ENCODE data around the gene IQCH. TPM values are rescaled to one million over a fixed set of nuclear protein-coding genes. Genes with fewer than 3 reads are reported as not detected.

The IQCH gene
- total RNA-seq, 1 experiment from 2014 or later: 1.9 TPM

DNA sequence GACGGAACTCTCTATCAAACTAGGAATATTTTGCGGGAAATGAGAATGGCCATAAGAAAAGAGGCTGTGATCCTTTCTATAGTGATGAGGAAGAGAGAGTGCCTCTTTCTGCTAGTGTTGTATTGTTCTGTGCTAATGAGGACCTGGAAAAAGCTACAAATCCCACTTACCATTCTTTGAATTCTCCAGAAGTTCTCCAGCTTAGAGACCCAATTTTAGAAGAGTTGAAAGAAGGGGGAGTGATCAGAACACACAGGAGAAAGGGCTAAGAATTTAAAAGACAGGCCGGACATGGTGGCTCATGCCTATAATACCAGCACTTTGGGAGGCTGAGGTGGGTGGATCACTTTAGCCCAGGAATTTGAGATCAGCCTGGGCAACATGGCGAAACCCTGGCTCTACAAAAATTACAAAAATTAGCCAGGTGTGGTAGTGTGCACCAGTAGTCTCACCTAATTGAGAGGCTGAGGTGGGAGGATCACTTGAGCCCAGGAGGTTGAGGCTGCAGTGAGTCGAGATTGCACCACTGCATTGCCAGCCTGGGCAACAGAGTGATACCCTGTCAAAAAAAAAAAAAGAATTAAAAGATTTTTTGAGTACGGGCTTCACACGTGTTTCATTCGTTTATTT lies 126.9 kb downstream of the IQCH start:
- ATAC-seq (no peak), DNase-seq (ENCODE audit: low spot score) (no peak)
- no peaks in the 10 kb centered on the region for H3K36me3 Mint-ChIP-seq
- H3K9me3 Mint-ChIP-seq: no peaks in the 10 kb centered on the region
- TF ChIP-seq JUN (CRISPR knock-in tag; IDR thresholded peaks at IDR 0.05): no peak
- no peak for TF ChIP-seq ZNF396 (CRISPR knock-in tag; IDR thresholded peaks at IDR 0.05; ENCODE audit: borderline replicate concordance)
- TF ChIP-seq, protein P1, sequence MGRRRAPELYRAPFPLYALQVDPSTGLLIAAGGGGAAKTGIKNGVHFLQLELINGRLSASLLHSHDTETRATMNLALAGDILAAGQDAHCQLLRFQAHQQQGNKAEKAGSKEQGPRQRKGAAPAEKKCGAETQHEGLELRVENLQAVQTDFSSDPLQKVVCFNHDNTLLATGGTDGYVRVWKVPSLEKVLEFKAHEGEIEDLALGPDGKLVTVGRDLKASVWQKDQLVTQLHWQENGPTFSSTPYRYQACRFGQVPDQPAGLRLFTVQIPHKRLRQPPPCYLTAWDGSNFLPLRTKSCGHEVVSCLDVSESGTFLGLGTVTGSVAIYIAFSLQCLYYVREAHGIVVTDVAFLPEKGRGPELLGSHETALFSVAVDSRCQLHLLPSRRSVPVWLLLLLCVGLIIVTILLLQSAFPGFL (CRISPR knock-in tag; IDR thresholded peaks at IDR 0.05; ENCODE audit: borderline replicate concordance): no peak
- TF ChIP-seq ZNF512 (CRISPR knock-in tag; IDR thresholded peaks at IDR 0.05; ENCODE audit: borderline replicate concordance): no peak
- TF ChIP-seq ZNF263 (CRISPR knock-in tag; IDR thresholded peaks at IDR 0.05; ENCODE audit: low read depth): no peak
- TF ChIP-seq SMAD3 (CRISPR knock-in tag; IDR thresholded peaks at IDR 0.05; ENCODE audit: borderline replicate concordance): no peak
- TF ChIP-seq FOXK1 (CRISPR knock-in tag; IDR thresholded peaks at IDR 0.05): no peak
- no peak for TF ChIP-seq FOXP1 (CRISPR knock-in tag; IDR thresholded peaks at IDR 0.05; ENCODE audit: borderline replicate concordance)
- no peak for TF ChIP-seq TEAD4 (CRISPR knock-in tag; IDR thresholded peaks at IDR 0.05)
- TF ChIP-seq NR1H2 (CRISPR knock-in tag; IDR thresholded peaks at IDR 0.05): no peak
- H3K4me3 Mint-ChIP-seq: no peak overlapping the region
- CTCF ChIA-PET: no interaction called here
- POLR2A ChIA-PET: no interaction called here
- no peaks in the 10 kb centered on the region; the same call in 1 of the 2 replicates for H3K27me3 Mint-ChIP-seq (ENCODE audit: low read depth)
- H3K27ac Mint-ChIP-seq: no peak overlapping the region
- H3K4me1 Mint-ChIP-seq: no peaks in the 10 kb centered on the region

GRCh38 chr15:67382723-67383122 lies 128.1 kb downstream of the IQCH start:
- no peaks in the 10 kb centered on the region for H3K27me3 Mint-ChIP-seq (ENCODE audit: low read depth)

More at GRCh38 chr15:67382723-67383122, 128.1 kb downstream of the IQCH start:
- H3K27ac Mint-ChIP-seq: no peak overlapping the region
- ChIA-PET CTCF (no interaction called here), POLR2A (no interaction called here)
- TF ChIP-seq IRF2 (CRISPR knock-in tag; IDR thresholded peaks at IDR 0.05; ENCODE audit: borderline replicate concordance, low read depth) (no peak), MLX (CRISPR knock-in tag; IDR thresholded peaks at IDR 0.05) (no peak), NR2C2 (CRISPR knock-in tag; IDR thresholded peaks at IDR 0.05) (no peak), ZNF532 (CRISPR knock-in tag; IDR thresholded peaks at IDR 0.05; ENCODE audit: borderline replicate concordance) (no peak), ZNF232 (CRISPR knock-in tag; IDR thresholded peaks at IDR 0.05) (no peak), GTF2I (CRISPR knock-in tag; conservative IDR thresholded peaks at IDR 0.05) (no peak)
- TF ChIP-seq, protein P2, sequence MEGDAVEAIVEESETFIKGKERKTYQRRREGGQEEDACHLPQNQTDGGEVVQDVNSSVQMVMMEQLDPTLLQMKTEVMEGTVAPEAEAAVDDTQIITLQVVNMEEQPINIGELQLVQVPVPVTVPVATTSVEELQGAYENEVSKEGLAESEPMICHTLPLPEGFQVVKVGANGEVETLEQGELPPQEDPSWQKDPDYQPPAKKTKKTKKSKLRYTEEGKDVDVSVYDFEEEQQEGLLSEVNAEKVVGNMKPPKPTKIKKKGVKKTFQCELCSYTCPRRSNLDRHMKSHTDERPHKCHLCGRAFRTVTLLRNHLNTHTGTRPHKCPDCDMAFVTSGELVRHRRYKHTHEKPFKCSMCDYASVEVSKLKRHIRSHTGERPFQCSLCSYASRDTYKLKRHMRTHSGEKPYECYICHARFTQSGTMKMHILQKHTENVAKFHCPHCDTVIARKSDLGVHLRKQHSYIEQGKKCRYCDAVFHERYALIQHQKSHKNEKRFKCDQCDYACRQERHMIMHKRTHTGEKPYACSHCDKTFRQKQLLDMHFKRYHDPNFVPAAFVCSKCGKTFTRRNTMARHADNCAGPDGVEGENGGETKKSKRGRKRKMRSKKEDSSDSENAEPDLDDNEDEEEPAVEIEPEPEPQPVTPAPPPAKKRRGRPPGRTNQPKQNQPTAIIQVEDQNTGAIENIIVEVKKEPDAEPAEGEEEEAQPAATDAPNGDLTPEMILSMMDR (IDR thresholded peaks at IDR 0.05): no peak
- H3K9me3 Mint-ChIP-seq: no peaks in the 10 kb centered on the region
- no peak for DNase-seq (ENCODE audit: low spot score)
- H3K36me3 Mint-ChIP-seq: no peaks in the 10 kb centered on the region
- H3K4me3 Mint-ChIP-seq: no peak overlapping the region
- no peak for ATAC-seq
- no peaks in the 10 kb centered on the region for H3K4me1 Mint-ChIP-seq
